ENCODE results near the gene CDC42EP4. TPM values are rescaled to one million over a fixed set of nuclear protein-coding genes. Genes with fewer than 3 reads are reported as not detected.

CDC42EP4 gene
- total RNA-seq, 1 donor = 41.8 TPM

DNA sequence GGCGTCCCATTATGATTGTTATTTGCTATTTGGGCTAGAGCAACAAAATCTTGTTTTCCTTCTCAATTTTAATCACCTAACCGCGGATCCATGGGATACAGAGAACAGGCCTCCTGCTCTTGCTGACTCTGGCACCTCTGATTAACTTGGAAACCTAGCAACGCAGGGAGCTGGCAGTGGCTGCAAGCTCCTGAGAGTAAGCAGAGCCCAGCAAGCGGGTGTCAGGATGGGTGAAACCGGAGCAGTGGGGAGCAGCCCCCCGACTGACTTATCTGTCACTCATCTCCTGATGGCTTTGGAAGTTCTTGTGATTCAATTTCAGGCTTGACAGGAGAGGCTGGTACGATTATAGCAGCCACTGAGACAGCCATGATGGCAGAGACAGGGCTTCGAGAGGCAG is 45.5 kb upstream of the CDC42EP4 start:
- H3K4me3 ChIP-seq (ENCODE audit: low read depth, low read length) = no peak overlapping the region
- no peak for DNase-seq (ENCODE audit: low read depth)
- TF ChIP-seq, protein P1, sequence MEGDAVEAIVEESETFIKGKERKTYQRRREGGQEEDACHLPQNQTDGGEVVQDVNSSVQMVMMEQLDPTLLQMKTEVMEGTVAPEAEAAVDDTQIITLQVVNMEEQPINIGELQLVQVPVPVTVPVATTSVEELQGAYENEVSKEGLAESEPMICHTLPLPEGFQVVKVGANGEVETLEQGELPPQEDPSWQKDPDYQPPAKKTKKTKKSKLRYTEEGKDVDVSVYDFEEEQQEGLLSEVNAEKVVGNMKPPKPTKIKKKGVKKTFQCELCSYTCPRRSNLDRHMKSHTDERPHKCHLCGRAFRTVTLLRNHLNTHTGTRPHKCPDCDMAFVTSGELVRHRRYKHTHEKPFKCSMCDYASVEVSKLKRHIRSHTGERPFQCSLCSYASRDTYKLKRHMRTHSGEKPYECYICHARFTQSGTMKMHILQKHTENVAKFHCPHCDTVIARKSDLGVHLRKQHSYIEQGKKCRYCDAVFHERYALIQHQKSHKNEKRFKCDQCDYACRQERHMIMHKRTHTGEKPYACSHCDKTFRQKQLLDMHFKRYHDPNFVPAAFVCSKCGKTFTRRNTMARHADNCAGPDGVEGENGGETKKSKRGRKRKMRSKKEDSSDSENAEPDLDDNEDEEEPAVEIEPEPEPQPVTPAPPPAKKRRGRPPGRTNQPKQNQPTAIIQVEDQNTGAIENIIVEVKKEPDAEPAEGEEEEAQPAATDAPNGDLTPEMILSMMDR (IDR thresholded peaks at IDR 0.05; ENCODE audit: insufficient read depth, low read length) = no peak

GRCh38 chr17:73356561-73357170 is 44.9 kb upstream of the CDC42EP4 start:
- no peak for DNase-seq (ENCODE audit: low read depth)
- H3K4me3 ChIP-seq (ENCODE audit: low read depth, low read length) = no peak overlapping the region
- TF ChIP-seq, protein P1 (IDR thresholded peaks at IDR 0.05; ENCODE audit: insufficient read depth, low read length) = no peak

DNA sequence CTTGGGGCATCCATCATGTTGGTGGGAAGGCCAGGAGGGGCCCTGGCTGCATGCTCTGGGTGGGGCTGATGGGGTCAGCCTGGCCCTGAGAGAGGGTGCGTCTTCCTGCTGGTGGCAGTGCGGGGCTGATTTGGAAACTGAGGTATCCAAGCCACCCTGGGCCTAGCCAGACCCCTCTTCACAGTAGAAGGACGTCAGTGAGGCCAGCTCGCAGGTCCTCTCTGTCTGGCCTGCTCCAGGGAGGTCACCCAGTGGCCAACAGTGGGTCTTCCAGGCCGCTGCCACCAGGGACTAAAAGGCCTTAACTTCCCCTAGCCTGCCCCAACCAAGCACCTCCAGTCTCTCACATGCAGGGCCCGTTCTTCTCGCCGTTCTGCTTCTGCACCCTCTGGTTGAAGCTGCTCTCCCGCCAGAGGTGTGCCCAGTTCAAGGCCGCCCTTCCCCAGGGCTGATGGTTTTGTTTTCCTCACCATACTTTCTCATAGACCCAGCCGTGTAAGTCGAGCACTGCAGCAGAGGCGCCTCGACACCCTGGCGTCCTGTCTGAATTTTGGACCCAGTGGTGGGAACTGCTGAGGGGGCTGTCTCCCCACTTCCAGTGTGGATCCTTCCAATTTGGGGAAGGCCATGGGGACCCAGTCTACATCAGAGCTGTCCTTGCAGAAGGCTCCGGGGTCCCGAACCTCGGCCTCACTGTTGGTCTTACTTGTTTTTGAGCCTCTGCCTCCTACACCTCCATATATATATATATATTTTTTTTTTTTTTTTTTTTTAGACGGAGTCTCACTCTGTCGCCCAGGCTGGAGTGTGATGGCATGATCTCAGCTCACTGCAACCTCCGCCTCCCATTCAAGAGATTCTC is 42.9 kb upstream of the CDC42EP4 start:
- DNase-seq (ENCODE audit: low read depth) = no peak
- TF ChIP-seq, protein P1 (IDR thresholded peaks at IDR 0.05; ENCODE audit: insufficient read depth, low read length) = no peak
- H3K4me3 ChIP-seq (ENCODE audit: low read depth, low read length) = no peak overlapping the region

GRCh38 chr17:73352261-73352660 is 40.5 kb upstream of the CDC42EP4 start:
- TF ChIP-seq, protein P1 (IDR thresholded peaks at IDR 0.05; ENCODE audit: insufficient read depth, low read length) = no peak
- DNase-seq (ENCODE audit: low read depth) = no peak
- no peak overlapping the region for H3K4me3 ChIP-seq (ENCODE audit: low read depth, low read length)

DNA sequence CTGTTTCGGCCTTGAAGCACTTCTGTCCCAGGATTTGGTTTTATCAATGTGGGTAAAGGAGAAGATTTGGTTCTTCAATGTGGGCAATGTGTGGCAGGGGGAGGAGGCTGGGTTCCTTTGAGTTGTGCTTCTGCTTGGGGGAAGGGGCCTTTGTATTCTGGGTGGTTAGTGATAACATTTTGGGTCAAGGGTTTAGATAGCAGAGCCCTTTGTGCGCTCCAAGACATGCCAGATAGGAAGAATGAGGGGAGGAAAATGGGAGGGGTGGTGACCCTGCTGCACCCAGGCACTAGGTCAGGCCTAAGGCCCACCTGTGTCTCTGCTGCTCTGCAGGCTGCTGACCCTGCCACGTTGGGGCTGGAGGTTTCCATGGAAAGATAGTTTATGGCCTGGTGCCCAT is 40.0 kb upstream of the CDC42EP4 start:
- TF ChIP-seq, protein P1 (IDR thresholded peaks at IDR 0.05; ENCODE audit: insufficient read depth, low read length) = no peak
- no peak overlapping the region for H3K4me3 ChIP-seq (ENCODE audit: low read depth, low read length)
- DNase-seq (ENCODE audit: low read depth) = no peak

- TF ChIP-seq, protein P1 (IDR thresholded peaks at IDR 0.05; ENCODE audit: insufficient read depth, low read length) = no peak
- no peak for DNase-seq (ENCODE audit: low read depth)
These were observed 39.1 kb upstream of the CDC42EP4 start for GRCh38 chr17:73350864-73351263.

More at GRCh38 chr17:73350864-73351263, 39.1 kb upstream of the CDC42EP4 start:
- no peak overlapping the region for H3K4me3 ChIP-seq (ENCODE audit: low read depth, low read length)

All from fibroblast of the aortic adventitia (primary cell).